Measurements from ENCODE around the gene MME. TPM values are rescaled to one million over a fixed set of nuclear protein-coding genes. Genes with fewer than 3 reads are reported as not detected.

The MME gene
- total and polyA plus RNA-seq, 4 donors: 4.1 to 20.7 (median 9.5) TPM

DNA sequence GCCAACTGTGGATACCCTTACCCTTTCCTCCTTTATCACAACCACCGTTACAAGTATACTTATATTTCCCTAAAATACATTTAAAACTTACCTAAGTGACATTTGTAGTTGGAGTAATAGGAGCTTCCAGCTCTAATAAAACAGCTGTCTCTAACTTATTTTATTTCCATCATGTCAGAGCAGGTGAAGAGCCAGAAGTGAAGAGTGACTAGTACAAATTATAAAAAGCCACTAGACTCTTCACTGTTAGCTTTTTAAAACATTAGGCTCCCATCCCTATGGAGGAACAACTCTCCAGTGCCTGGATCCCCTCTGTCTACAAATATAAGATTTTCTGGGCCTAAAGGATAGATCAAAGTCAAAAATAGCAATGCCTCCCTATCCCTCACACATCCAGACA, 102.3 kb downstream of the MME start (continued):
- TF ChIP-seq ZBTB33 (IDR thresholded peaks at IDR 0.05): no peak
- TF ChIP-seq FOXA1 (IDR thresholded peaks at IDR 0.05): no peak
- TF ChIP-seq EGR1 (IDR thresholded peaks at IDR 0.05; ENCODE audit: low read depth in 2 of 2): no peak
- TF ChIP-seq RXRA (IDR thresholded peaks at IDR 0.05): no peak
- TF ChIP-seq JUND (IDR thresholded peaks at IDR 0.05): no peak

DNA sequence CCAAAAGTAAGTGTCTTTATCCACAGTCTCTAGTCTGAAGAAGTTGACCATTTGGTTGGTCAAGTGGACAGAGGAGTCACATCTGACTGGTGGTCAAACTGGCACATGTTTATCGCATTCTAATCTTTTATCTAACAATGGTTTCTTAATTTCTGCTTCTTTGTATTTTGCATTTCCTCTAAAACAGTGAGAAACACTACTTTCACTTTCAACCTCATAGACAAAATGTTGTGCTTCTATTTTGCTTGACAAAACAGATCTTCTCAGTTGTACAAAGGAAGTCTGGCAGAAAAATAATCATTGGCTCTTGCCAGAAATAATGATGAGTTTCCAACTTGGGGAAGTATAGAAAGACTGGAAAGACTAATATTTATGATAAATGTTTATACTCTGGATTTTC, 103.9 kb downstream of the MME start:
- no peaks in the 10 kb centered on the region for H3K36me3 ChIP-seq (ENCODE audit: control insufficient read depth in 4 of 4, insufficient read depth in 3 of 4, low read depth in 1 of 4, low read length in 3 of 4)
- H3K9me3 ChIP-seq (ENCODE audit: control insufficient read depth in 4 of 4, low read length in 3 of 4): no peaks in the 10 kb centered on the region
- H3K4me3 ChIP-seq (ENCODE audit: low read depth in 1 of 3, low read length in 3 of 3): no peak overlapping the region
- H3K27me3 ChIP-seq (ENCODE audit: control insufficient read depth in 4 of 4, insufficient read depth in 4 of 4, low read length in 3 of 4): no peaks in the 10 kb centered on the region
- H3K27ac ChIP-seq (ENCODE audit: low read depth in 1 of 2, low read length in 2 of 2): no peak overlapping the region
- TF ChIP-seq FOXA1 (IDR thresholded peaks at IDR 0.05) (no peak), NR2F2 (IDR thresholded peaks at IDR 0.05) (no peak), SP1 (IDR thresholded peaks at IDR 0.05) (no peak), RXRA (IDR thresholded peaks at IDR 0.05) (no peak), RAD21 (IDR thresholded peaks at IDR 0.05) (no peak), EGR1 (IDR thresholded peaks at IDR 0.05; ENCODE audit: low read depth in 2 of 2) (no peak), HNF4A (conservative IDR thresholded peaks at IDR 0.05) (no peak), MAX (IDR thresholded peaks at IDR 0.05) (no peak), YY1 (IDR thresholded peaks at IDR 0.05) (no peak)
- TF ChIP-seq, protein P1, sequence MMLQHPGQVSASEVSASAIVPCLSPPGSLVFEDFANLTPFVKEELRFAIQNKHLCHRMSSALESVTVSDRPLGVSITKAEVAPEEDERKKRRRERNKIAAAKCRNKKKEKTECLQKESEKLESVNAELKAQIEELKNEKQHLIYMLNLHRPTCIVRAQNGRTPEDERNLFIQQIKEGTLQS (IDR thresholded peaks at IDR 0.05): no peak
- DNase-seq (ENCODE audit: low spot score): no peak
- H3K4me1 ChIP-seq (ENCODE audit: control insufficient read depth in 4 of 4, insufficient read depth in 4 of 4, low read length in 3 of 4): peaks cover 0 to 1% (median 0%) of the 10 kb centered on the region in 4 donors
- 56% methylated on average over 1 of the region's 1 CpG for WGBS
- no peak overlapping the region for H3K9ac ChIP-seq (ENCODE audit: low read depth in 1 of 2, low read length in 2 of 2)

- H3K4me3 ChIP-seq (ENCODE audit: low read depth in 1 of 3, low read length in 3 of 3): no peak overlapping the region
- no peaks in the 10 kb centered on the region for H3K36me3 ChIP-seq (ENCODE audit: control insufficient read depth in 4 of 4, insufficient read depth in 3 of 4, low read depth in 1 of 4, low read length in 3 of 4)
- 92% methylated on average over 2 of the region's 2 CpGs for WGBS
Measured at GRCh38 chr3:155185631-155186071, 105.5 kb downstream of the MME start.

More at GRCh38 chr3:155185631-155186071, 105.5 kb downstream of the MME start:
- no peak overlapping the region for H3K9ac ChIP-seq (ENCODE audit: low read depth in 1 of 2, low read length in 2 of 2)
- H3K4me1 ChIP-seq (ENCODE audit: control insufficient read depth in 4 of 4, insufficient read depth in 4 of 4, low read length in 3 of 4): no peaks in the 10 kb centered on the region
- H3K27me3 ChIP-seq (ENCODE audit: control insufficient read depth in 4 of 4, insufficient read depth in 4 of 4, low read length in 3 of 4): no peaks in the 10 kb centered on the region
- no peak overlapping the region for H3K27ac ChIP-seq (ENCODE audit: low read depth in 1 of 2, low read length in 2 of 2)
- no peak for DNase-seq (ENCODE audit: low spot score)
- TF ChIP-seq EGR1 (IDR thresholded peaks at IDR 0.05; ENCODE audit: low read depth in 2 of 2): no peak
- TF ChIP-seq HNF4A (conservative IDR thresholded peaks at IDR 0.05): no peak
- no peak for TF ChIP-seq FOXA2 (IDR thresholded peaks at IDR 0.05)
- no peak for TF ChIP-seq JUND (IDR thresholded peaks at IDR 0.05)
- TF ChIP-seq TAF1 (conservative IDR thresholded peaks at IDR 0.05): no peak
- no peak for TF ChIP-seq RAD21 (IDR thresholded peaks at IDR 0.05)
- no peak for TF ChIP-seq NR2F2 (IDR thresholded peaks at IDR 0.05)
- no peak for TF ChIP-seq MAX (IDR thresholded peaks at IDR 0.05)
- TF ChIP-seq SP1 (IDR thresholded peaks at IDR 0.05): no peak
- TF ChIP-seq FOXA1 (IDR thresholded peaks at IDR 0.05): no peak
- TF ChIP-seq RXRA (IDR thresholded peaks at IDR 0.05): no peak
- no peak for TF ChIP-seq ZBTB33 (IDR thresholded peaks at IDR 0.05)
- no peaks in the 10 kb centered on the region for H3K9me3 ChIP-seq (ENCODE audit: control insufficient read depth in 4 of 4, low read length in 3 of 4)

All from liver (tissue), 9 donors.